Small intestine (tissue), 7 donors: Measurements from ENCODE around the gene TFPT. TPM values are rescaled to one million over a fixed set of nuclear protein-coding genes. Genes with fewer than 3 reads are reported as not detected.

Source experiments
- DNase-seq, 2 donors: peaks; one replicate each; pipeline versions ENCODE4 v3.0.0 to v3.0.0-alpha.2; 2013
- FAIRE-seq: peaks from 2 replicates; lab custom pipeline; 2012; peaks lifted over from hg19 to GRCh38; lab: Jason Lieb, UNC
- H3K27ac ChIP-seq, 3 donors: one replicate each; pipeline ENCODE4 v1.5.1; 2013; ENCODE audit warnings: low read length in 2 of 3, mild to moderate bottlenecking in 2 of 3, control low read depth in 1 of 3, inconsistent platforms in 1 of 3, low read depth in 1 of 3, moderate library complexity in 1 of 3
- H3K27me3 ChIP-seq, 3 donors: one replicate each; pipeline ENCODE4 v1.6.1; 2013; ENCODE audit warnings: low read length in 3 of 3, inconsistent platforms in 1 of 3; ENCODE audit not compliant: control insufficient read depth in 3 of 3, insufficient read depth in 3 of 3
- H3K36me3 ChIP-seq, 3 donors: one replicate each; pipeline ENCODE4 v1.6.1; 2013; ENCODE audit warnings: low read length in 3 of 3, inconsistent platforms in 1 of 3, low read depth in 1 of 3, mild to moderate bottlenecking in 1 of 3, moderate library complexity in 1 of 3; ENCODE audit not compliant: control insufficient read depth in 3 of 3, insufficient read depth in 2 of 3
- H3K4me1 ChIP-seq, 3 donors: one replicate each; pipeline ENCODE4 v1.6.1; 2013; ENCODE audit warnings: low read length in 2 of 3, inconsistent platforms in 1 of 3, low read depth in 1 of 3, mild to moderate bottlenecking in 1 of 3, moderate library complexity in 1 of 3; ENCODE audit not compliant: control insufficient read depth in 3 of 3, insufficient read depth in 2 of 3
- H3K4me3 ChIP-seq, 3 donors: one replicate each; pipeline ENCODE4 v1.5.1; 2013; ENCODE audit warnings: low read length in 3 of 3, control low read depth in 1 of 3, inconsistent platforms in 1 of 3, low read depth in 1 of 3, mild to moderate bottlenecking in 1 of 3, moderate library complexity in 1 of 3
- H3K9me3 ChIP-seq, 2 donors: one replicate each; pipeline ENCODE4 v1.6.1; 2013; ENCODE audit warnings: low read depth in 1 of 2, low read length in 1 of 2; ENCODE audit not compliant: control insufficient read depth in 2 of 2, insufficient read depth in 1 of 2
- WGBS, 3 donors: extraction: QIAGEN DNeasy Blood & Tissue Kit; methylation state at CpG; one replicate each; pipeline ENCODE4 v1.1.7; 2013; 5-methylcytosine and 5-hydroxymethylcytosine counted together
- polyA plus RNA-seq, 4 donors: library from polyadenylated mRNA; stranded (reverse) in 3 of 4; unstranded in 1 of 4; fragments of 200-250 nt in 3 of 4; fragments of 120-200 nt in 1 of 4; gene quantifications; one replicate each; pipeline versions ENCODE4 v1.2.1 to v1.2.3, GENCODE V29; 2013
- donor health status: healthy with polysubstance abuse.
- donor health status: control.
- donor health status: control.
- donor health status: Bipolar disorder and iron deficiency.
- donor health status: healthy.

The TFPT gene
- polyA plus RNA-seq, 4 donors: 16.4 to 26.5 (median 23.1) TPM

- no peak for DNase-seq
- H3K9me3 ChIP-seq: no peaks in the 10 kb centered on the region
- H3K36me3 ChIP-seq: peaks cover 31 to 92% (median 37%) of the 10 kb centered on the region in 3 donors
- no peak for FAIRE-seq
- WGBS, 3 donors: 86 to 89% (median 88%) methylated on average over 10 of the region's 10 CpGs
- peaks cover 5 to 7% (median 6%) of the 10 kb centered on the region in 3 donors for H3K4me1 ChIP-seq
- no peak overlapping the region for H3K4me3 ChIP-seq
- H3K27ac ChIP-seq: no peak overlapping the region
- no peaks in the 10 kb centered on the region for H3K27me3 ChIP-seq
These were observed 38.4 kb upstream of the TFPT start for GRCh38 chr19:54153731-54154326.

DNA sequence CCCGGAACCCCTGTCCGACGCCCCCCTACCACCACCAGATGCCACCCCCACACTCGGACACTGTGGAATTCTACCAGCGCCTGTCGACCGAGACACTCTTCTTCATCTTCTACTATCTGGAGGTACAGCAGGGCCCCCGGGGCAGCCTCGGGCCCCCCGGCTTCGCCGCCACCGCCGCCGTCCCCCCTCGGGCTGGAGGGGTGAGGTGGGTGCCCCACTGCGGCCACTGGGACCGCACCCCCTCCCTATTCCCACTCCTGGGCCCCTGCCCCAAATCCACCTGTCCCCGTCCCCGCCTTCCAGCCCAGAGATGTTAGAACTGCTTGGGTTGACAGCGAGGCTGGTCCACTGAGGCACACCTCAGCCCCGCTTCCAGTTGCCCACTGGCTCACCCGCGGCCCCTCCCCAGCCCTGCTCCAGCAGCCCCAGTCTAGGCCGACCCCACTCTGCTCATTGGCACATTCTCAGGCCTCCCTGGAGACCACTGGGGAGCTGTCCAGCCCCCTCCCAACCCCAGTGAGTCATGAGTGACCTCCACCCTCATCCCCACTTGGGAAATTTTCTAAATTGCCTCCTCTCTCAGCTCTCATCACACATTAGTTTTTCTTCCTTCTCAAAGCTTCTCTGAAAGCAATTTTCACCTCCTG lies 37.5 kb upstream of the TFPT start:
- Histone ChIP-seq H3K4me3 (no peak overlapping the region), H3K36me3 (peaks cover 39 to 94% (median 45%) of the 10 kb centered on the region in 3 donors), H3K27ac (no peak overlapping the region), H3K4me1 (no peaks in the 10 kb centered on the region), H3K27me3 (no peaks in the 10 kb centered on the region), H3K9me3 (no peaks in the 10 kb centered on the region)
- DNase-seq: no peak
- 90 to 99% (median 95%) methylated on average over 25 of the region's 25 CpGs for WGBS, 3 donors
- no peak for FAIRE-seq

DNA sequence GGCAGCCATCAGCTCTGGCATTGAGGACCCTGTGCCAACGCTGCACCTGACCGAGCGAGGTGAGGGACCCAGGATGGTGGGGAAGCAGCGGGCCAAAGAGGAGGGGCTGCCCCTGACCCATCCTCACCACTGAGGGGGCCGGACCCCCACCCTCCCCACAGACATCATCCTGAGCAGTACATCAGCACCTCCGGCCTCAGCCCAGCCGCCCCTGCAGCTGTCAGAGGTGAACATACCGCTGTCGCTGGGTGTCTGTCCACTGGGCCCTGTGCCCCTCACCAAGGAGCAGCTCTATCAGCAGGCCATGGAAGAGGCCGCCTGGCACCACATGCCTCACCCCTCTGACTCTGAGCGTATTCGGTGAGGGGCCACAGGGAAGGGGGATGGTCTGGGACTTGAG lies 36.8 kb upstream of the TFPT start:
- Histone ChIP-seq H3K27me3 (no peaks in the 10 kb centered on the region), H3K36me3 (peaks cover 44 to 93% (median 46%) of the 10 kb centered on the region in 3 donors), H3K4me1 (no peaks in the 10 kb centered on the region), H3K27ac (no peak overlapping the region), H3K9me3 (no peaks in the 10 kb centered on the region), H3K4me3 (no peak overlapping the region)
- no peak for DNase-seq
- 90 to 93% (median 92%) methylated on average over 11 to 12 of the region's 12 CpGs for WGBS, 3 donors
- FAIRE-seq: no peak

- H3K36me3 ChIP-seq: peaks cover 45 to 93% (median 49%) of the 10 kb centered on the region in 3 donors
- DNase-seq (no peak), FAIRE-seq (no peak)
These were observed 36.0 kb upstream of the TFPT start for GRCh38 chr19:54151362-54152035.

GRCh38 chr19:54149021-54149812 lies 33.8 kb upstream of the TFPT start:
- no peaks in the 10 kb centered on the region for H3K27me3 ChIP-seq
- WGBS, 3 donors: 83 to 84% (median 84%) methylated on average over 12 of the region's 12 CpGs
- FAIRE-seq (no peak), DNase-seq (no peak)
- no peaks in the 10 kb centered on the region for H3K4me1 ChIP-seq
- H3K27ac ChIP-seq: no peak overlapping the region
- H3K36me3 ChIP-seq: peaks cover 40 to 98% (median 53%) of the 10 kb centered on the region in 3 donors
- H3K9me3 ChIP-seq: no peaks in the 10 kb centered on the region
- no peak overlapping the region for H3K4me3 ChIP-seq

More at GRCh38 chr19:54151362-54152035, 36.0 kb upstream of the TFPT start:
- Histone ChIP-seq H3K4me3 (no peak overlapping the region), H3K9me3 (no peaks in the 10 kb centered on the region), H3K27me3 (no peaks in the 10 kb centered on the region), H3K27ac (no peak overlapping the region), H3K4me1 (no peaks in the 10 kb centered on the region)
- 84 to 88% (median 86%) methylated on average over 23 of the region's 23 CpGs for WGBS, 3 donors

DNA sequence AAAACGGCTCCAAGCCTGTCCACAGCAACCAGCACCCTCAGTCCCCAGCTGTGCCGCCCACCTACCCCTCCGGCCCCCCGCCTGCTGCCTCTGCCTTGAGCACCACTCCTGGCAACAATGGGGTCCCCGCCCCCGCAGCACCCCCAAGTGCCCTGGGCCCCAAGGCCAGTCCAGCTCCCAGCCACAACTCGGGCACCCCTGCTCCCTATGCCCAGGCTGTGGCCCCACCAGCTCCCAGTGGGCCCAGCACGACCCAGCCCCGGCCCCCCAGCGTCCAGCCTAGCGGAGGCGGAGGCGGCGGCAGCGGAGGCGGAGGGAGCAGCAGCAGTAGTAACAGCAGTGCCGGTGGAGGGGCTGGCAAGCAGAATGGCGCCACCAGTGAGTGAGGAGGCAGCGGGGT lies 32.7 kb upstream of the TFPT start:
- Histone ChIP-seq H3K27me3 (no peaks in the 10 kb centered on the region), H3K4me1 (no peaks in the 10 kb centered on the region), H3K36me3 (peaks cover 41 to 98% (median 53%) of the 10 kb centered on the region in 3 donors), H3K4me3 (no peak overlapping the region), H3K27ac (no peak overlapping the region), H3K9me3 (no peaks in the 10 kb centered on the region)
- WGBS, 3 donors: 82 to 96% (median 94%) methylated on average over 17 to 19 of the region's 19 CpGs
- no peak for DNase-seq
- no peak for FAIRE-seq

DNA sequence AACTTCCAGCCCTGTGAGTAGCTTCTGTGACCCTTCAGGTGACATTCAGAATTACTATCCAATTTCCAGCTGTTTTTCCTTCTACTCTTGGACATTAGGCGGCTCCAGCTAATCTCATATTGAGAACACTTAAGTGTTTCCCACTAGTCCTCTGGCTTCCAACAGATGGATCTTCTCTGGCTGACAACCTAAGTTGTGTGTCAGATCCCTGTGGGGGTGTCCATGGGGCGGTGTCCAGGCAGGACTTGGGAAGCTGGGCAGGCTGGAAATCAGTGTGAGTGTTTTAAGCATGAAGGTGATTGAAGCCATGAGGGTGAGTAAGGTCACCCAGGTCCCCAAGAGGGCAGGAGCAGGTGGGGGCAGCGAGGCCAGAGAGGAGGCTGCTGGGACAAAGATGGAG lies 32.2 kb upstream of the TFPT start:
- Histone ChIP-seq H3K4me3 (no peak overlapping the region), H3K9me3 (no peaks in the 10 kb centered on the region), H3K4me1 (no peaks in the 10 kb centered on the region), H3K27me3 (no peaks in the 10 kb centered on the region), H3K27ac (no peak overlapping the region), H3K36me3 (peaks cover 37 to 98% (median 56%) of the 10 kb centered on the region in 3 donors)
- no peak for DNase-seq
- FAIRE-seq: no peak
- 77 to 94% (median 88%) methylated on average over 3 of the region's 3 CpGs for WGBS, 3 donors

GRCh38 chr19:54145541-54146158 lies 30.2 kb upstream of the TFPT start:
- peaks cover 30 to 93% (median 52%) of the 10 kb centered on the region in 3 donors for H3K36me3 ChIP-seq
- H3K27me3 ChIP-seq: no peaks in the 10 kb centered on the region
- H3K9me3 ChIP-seq: no peaks in the 10 kb centered on the region
- 92% methylated on average over 28 of the region's 28 CpGs for WGBS, 3 donors
- no peak for FAIRE-seq
- no peak overlapping the region for H3K4me3 ChIP-seq
- no peak for DNase-seq
- H3K27ac ChIP-seq: no peak overlapping the region
- H3K4me1 ChIP-seq: peaks cover 0 to 10% (median 0%) of the 10 kb centered on the region in 3 donors
